Stimulated activated CD8-positive, alpha-beta memory T cell treated with anti-CD3 and anti-CD28 coated beads, Interleukin-12 subunit alpha, Interleukin-12 subunit beta, amount 100 ng/mL, for 24 hours (primary cell): ENCODE measurements around the gene ELL3.

ENCODE experiments used
- DNase-seq: peaks from one replicate; pipeline ENCODE4 v3.0.0-alpha.2; 2020; ENCODE audit errors: extremely low read depth

Gene ELL3

DNA sequence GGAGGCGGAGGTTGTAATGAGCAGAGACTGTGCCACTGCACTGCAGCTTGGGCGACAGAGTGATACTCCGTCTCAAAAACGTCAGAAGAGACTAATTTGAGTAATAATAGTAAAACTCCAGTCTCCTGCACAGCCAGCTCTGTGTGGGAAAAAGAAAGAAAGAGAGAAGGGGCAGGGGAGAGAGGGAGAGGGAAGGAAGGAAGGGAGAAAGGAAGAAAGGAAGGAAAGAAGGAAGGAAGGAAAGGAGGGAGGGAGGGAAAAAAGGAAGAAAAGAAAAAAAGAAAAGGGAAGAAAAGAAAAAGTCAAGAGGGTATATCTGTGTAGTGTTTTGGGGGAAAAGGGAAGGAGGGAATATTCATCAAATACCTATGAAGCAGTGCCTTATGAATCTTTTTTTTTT is 53.6 kb downstream of the ELL3 start:
- DNase-seq: no peak
